ENCODE results near the gene UBE2K.

- no peak for TF ChIP-seq CTCF (IDR thresholded peaks at IDR 0.05)
- no peak for TF ChIP-seq EZH2 (IDR thresholded peaks at IDR 0.05; ENCODE audit: borderline replicate concordance, insufficient read depth, low read depth, low read length, poor library complexity, severe bottlenecking)
Observed at GRCh38 chr4:39792128-39792527, 94.2 kb downstream of the UBE2K start.
